ENCODE measurements around the gene MIOX.
"Not testable (repeated sequence)": the region's sequence is repeated elsewhere in the genome, so short reads cannot be mapped to it uniquely, and the experiment has no call there.

Gene MIOX

DNA sequence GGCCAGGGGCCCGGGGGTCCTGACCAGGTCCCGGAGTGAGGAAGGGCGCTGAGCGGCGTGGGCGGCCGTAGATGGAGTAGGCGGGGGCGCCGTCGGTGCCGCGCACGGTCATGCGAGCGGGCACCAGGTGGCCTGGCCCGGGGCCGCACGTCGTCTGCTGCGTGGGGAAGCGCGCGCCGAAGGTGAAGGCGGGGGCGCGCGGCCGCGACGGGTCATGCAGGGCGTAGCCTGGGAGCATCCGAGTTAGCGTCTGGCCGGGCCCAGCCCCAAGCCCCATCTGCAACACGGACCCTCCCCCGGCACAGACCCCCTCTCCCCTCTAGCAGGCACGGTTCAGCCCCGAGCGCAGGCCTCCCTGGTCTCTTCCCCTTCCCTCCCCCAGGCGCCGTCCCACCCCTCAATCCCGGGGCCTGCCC, 44.9 kb downstream of the MIOX start:
- TF ChIP-seq, protein P1, sequence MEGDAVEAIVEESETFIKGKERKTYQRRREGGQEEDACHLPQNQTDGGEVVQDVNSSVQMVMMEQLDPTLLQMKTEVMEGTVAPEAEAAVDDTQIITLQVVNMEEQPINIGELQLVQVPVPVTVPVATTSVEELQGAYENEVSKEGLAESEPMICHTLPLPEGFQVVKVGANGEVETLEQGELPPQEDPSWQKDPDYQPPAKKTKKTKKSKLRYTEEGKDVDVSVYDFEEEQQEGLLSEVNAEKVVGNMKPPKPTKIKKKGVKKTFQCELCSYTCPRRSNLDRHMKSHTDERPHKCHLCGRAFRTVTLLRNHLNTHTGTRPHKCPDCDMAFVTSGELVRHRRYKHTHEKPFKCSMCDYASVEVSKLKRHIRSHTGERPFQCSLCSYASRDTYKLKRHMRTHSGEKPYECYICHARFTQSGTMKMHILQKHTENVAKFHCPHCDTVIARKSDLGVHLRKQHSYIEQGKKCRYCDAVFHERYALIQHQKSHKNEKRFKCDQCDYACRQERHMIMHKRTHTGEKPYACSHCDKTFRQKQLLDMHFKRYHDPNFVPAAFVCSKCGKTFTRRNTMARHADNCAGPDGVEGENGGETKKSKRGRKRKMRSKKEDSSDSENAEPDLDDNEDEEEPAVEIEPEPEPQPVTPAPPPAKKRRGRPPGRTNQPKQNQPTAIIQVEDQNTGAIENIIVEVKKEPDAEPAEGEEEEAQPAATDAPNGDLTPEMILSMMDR (IDR thresholded peaks at IDR 0.05; ENCODE audit: low read depth, low read length), result no peak
- H3K27me3 ChIP-seq (ENCODE audit: insufficient read depth, low read depth, severe bottlenecking), result no peaks in the 10 kb centered on the region
- H3K36me3 ChIP-seq, result no peaks in the 10 kb centered on the region
- H3K9me3 ChIP-seq (ENCODE audit: severe bottlenecking), result peaks cover 11% of the 10 kb centered on the region
- H3K4me3 ChIP-seq (ENCODE audit: low read depth, low read length), result peak overlapping the region; percentile 71
- no peak overlapping the region; the same call in 1 of the 2 replicates for H3K27ac ChIP-seq
- DNase-seq, result peak; percentile 43

GRCh38 chr22:50531962-50532674, 45.5 kb downstream of the MIOX start:
- Histone ChIP-seq H3K27ac (peak overlapping the region; percentile 29; the same call in 1 of the 2 replicates), H3K9me3 (ENCODE audit: severe bottlenecking) (peaks cover 11% of the 10 kb centered on the region), H3K36me3 (no peaks in the 10 kb centered on the region), H3K4me3 (ENCODE audit: low read depth, low read length) (peak overlapping the region; percentile 71), H3K27me3 (ENCODE audit: insufficient read depth, low read depth, severe bottlenecking) (no peaks in the 10 kb centered on the region)
- TF ChIP-seq, protein P1 (IDR thresholded peaks at IDR 0.05; ENCODE audit: low read depth, low read length), result no peak
- peak; percentile 65 for DNase-seq

DNA sequence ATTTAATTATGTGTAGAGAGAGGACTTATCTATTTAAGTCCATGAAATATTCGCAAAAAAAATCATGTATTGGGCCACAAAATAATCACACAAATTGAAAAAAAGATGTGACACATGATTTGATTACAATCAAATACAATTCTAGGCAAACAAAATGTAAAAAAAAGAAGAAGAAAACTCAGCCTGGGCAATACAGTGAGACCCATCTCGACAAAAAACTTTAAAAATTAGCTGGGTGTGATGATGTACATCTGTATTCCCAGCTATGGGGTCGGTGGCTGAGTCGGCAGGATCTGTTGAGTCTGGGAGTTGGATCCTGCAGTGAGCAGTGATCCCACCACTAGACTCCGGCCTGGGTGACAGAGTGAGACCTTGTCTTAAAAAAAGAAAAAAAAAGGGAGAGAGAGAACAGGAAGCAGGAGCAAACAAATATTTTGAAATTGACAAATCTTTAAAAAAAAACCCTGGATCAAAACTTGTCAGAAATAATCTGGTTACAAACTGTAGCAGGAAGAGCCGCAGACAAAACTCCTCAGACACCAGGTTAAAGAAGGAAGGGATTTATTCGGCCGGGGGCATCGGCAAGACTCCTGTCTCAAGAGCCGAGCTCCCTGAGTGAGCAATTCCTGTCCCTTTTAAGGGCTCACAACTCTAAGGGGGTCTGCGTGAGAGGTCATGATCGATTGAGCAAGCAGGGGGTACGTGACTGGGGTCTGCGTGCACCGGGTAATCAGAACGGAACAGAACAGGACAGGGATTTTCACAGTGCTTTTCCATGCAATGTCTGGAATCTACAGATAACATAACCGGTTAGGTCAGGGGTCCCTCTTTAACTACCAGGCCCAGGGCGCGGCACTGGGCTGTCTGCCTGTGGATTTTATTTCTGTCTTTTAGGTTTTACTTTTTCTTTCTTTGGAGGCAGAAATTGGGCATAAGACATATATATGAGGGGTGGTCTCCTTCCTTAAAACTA, 46.5 kb downstream of the MIOX start:
- Histone ChIP-seq H3K4me3 (ENCODE audit: low read depth, low read length) (peak overlapping the region; percentile 71), H3K27me3 (ENCODE audit: insufficient read depth, low read depth, severe bottlenecking) (no peaks in the 10 kb centered on the region), H3K27ac (no peak overlapping the region), H3K9me3 (ENCODE audit: severe bottlenecking) (peaks cover 11% of the 10 kb centered on the region), H3K36me3 (no peaks in the 10 kb centered on the region)
- TF ChIP-seq, protein P1 (IDR thresholded peaks at IDR 0.05; ENCODE audit: low read depth, low read length), result no peak
- DNase-seq, result no peak

- H3K4me3 ChIP-seq (ENCODE audit: low read depth, low read length); H3K36me3 ChIP-seq; H3K27me3 ChIP-seq (ENCODE audit: insufficient read depth, low read depth, severe bottlenecking); DNase-seq; H3K27ac ChIP-seq: not testable (repeated sequence)
- peaks cover 11% of the 10 kb centered on the region for H3K9me3 ChIP-seq (ENCODE audit: severe bottlenecking)
Observed at GRCh38 chr22:50533856-50534711, 47.4 kb downstream of the MIOX start.

GRCh38 chr22:50535113-50535512, 48.5 kb downstream of the MIOX start:
- no peaks in the 10 kb centered on the region for H3K27me3 ChIP-seq (ENCODE audit: insufficient read depth, low read depth, severe bottlenecking)
- no peak overlapping the region for H3K27ac ChIP-seq
- H3K4me3 ChIP-seq (ENCODE audit: low read depth, low read length), result no peak overlapping the region
- no peak for DNase-seq
- H3K9me3 ChIP-seq (ENCODE audit: severe bottlenecking), result peaks cover 11% of the 10 kb centered on the region
- TF ChIP-seq, protein P1 (IDR thresholded peaks at IDR 0.05; ENCODE audit: low read depth, low read length), result no peak
- no peaks in the 10 kb centered on the region for H3K36me3 ChIP-seq
